LNCAP (cell line): ENCODE results near the gene SEMA5A.

Experiments used
- TF ChIP-seq, protein P1 (sequence below): fragments of 450-650 bp; IDR thresholded peaks from 2 replicates; pipeline ENCODE4 v1.5.1; 2017; ENCODE audit warnings: mild to moderate bottlenecking

SEMA5A gene

DNA sequence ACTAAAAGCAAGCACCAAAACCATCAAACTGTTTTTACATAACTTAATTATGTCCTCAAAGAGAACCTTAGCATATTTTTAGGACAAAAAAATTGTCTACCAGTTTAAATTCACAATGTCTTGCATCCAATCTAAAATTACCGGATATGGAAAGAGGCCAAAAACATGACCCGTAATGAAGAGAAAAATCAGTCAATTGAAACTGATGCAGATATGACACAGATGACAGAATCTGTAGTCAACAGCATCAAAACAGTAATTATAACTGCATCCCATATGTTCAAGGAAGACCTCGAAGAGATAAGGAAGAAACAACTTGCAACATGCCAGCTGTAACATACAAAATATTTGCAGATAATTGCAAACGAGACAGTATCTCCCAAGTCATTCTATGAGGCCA lies 473.2 kb downstream of the SEMA5A start:
- TF ChIP-seq, protein P1, sequence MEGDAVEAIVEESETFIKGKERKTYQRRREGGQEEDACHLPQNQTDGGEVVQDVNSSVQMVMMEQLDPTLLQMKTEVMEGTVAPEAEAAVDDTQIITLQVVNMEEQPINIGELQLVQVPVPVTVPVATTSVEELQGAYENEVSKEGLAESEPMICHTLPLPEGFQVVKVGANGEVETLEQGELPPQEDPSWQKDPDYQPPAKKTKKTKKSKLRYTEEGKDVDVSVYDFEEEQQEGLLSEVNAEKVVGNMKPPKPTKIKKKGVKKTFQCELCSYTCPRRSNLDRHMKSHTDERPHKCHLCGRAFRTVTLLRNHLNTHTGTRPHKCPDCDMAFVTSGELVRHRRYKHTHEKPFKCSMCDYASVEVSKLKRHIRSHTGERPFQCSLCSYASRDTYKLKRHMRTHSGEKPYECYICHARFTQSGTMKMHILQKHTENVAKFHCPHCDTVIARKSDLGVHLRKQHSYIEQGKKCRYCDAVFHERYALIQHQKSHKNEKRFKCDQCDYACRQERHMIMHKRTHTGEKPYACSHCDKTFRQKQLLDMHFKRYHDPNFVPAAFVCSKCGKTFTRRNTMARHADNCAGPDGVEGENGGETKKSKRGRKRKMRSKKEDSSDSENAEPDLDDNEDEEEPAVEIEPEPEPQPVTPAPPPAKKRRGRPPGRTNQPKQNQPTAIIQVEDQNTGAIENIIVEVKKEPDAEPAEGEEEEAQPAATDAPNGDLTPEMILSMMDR: no peak

DNA sequence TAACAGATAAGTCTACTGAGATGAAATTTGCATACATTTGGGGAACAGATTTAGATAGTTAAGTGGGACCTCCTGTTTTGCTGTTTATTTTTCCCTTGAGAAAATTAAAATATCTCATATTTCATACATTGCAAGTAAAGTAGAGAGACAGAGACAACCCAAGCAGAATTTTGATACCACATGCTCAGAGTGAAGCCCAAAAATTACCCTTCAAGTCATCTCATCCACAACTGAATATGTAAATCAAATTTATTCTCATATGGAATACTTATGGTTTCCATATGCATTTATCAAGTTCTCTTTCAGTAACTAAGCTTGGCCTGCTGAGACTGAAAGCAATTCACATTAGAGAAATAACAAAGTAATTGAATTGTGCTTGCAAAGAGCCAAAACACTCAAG lies 474.4 kb downstream of the SEMA5A start:
- TF ChIP-seq, protein P1: no peak

DNA sequence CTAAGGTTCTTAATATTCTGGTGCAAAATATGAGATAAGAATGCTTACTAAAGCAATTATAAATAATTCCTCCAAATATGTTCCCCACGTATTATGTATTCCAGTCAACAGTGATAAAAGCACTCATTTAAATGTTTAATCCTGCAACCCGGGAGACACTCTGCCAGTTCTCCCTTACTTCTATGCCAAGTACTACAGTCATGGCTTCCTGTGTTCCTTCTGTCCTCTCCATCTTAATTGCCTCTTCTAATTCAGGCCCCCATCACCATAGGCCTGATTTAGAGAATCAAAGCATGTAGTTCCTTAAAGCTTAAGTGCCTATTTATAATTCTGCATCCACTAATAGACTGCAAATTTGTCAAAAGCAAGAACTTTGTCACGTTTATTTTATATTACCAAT lies 474.8 kb downstream of the SEMA5A start:
- TF ChIP-seq, protein P1: no peak

DNA sequence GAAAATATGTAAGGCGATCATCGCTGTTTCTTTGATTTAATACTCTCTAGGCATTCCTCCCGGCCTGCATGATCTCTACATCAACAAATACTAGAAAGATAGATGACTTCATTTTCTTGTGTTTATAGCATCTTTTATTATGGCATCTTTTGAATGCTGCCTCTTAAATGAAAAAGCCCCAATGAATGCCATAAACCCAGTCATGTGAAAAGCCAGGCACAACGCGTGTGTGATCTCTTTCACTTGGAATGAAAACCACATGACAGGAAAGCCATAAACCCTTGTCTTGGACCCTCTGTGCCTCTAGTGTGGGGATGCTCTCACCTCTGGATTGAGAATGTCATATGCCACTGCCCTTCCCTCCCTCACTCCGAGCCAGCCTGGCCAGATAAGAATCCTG lies 476.2 kb downstream of the SEMA5A start:
- TF ChIP-seq, protein P1: no peak

DNA sequence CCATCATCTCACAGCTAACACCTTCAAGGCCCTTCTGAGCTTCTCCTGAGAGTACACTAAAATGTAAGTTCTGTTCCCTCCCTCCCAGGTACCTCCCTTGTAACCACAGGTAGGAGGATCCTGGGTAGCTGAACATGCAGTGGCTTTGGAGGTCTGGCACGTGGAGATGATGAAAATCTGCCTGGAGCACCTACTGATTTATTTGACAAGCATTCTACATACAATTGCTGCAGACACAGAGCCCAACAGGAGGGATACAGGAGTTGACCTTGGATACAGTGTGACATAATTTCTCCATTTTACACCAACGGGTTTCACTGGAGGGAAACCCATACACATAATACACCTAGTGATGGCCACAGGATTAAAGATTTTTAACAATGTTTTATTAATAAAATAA lies 478.7 kb downstream of the SEMA5A start:
- TF ChIP-seq, protein P1: no peak

DNA sequence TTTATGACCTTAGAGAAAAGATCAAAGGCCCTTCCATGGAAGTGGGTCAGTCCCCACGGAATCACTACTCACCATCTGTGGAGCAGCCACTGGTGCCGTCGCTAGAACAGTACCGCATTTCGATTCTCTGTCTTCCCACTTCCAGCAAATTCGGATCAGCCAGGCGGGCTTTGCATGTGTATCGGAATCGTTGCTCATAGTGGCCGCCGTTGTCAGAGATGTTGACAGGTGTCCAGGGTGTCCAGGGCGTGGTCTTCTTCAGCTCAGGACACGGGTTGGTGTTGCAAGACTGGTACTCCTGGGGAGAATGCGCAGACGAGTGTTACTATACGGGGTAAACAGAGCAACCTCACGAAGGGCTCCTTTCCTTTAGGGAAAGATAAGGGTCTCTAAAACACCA lies 479.5 kb downstream of the SEMA5A start:
- TF ChIP-seq, protein P1: no peak

DNA sequence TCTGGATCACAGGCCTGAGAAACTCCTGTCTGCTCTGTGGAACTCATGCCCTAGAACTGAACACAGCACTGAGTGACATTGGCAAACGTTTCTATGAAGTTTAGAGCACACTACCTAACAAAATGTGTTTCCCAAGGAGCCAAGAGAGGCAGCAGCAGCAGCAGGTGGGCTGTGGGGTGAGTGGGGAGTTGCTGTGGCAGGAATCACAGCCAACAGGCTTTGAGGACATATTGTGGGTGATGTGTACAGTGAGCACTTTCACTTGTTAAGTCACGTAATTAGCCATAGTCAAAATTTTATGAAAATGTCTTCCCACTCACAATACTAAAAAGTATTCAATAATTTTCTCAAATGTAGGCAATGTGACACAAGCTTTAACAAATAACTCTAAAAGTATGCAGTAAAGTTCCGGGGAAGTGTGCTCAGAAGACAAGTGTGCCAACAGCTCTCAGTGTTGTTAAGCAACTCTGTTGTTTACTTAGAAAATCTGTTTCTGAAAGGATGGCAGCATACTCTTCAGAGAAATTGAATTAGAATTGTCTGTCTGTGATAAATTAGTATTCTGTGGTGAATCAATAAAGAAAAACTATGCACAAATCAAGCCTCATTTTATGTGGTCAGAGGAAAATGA lies 482.1 kb downstream of the SEMA5A start:
- TF ChIP-seq, protein P1: no peak

DNA sequence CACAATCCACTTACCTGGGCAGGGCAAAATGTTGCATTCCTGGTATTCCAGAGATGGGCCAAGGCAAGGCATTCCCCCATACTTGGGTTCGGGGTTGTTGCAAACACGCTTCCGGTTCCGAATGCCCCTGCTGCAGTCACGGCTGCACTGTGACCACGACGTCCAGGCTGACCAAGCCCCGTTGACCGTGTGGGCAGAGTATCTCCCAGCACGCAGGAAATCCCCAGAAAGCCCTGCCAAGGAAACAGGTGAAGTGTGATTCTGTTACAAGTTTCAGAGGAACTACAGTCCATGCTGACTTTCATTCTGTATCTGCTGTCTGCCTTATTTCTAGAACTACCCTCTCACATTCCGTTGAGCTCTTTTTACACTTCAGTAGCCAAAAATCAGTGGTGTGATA lies 483.0 kb downstream of the SEMA5A start:
- TF ChIP-seq, protein P1: no peak
